ENCODE data around the gene CTNNA2. TPM values are rescaled to one million over a fixed set of nuclear protein-coding genes. Genes with fewer than 3 reads are reported as not detected.

The CTNNA2 gene
- total and polyA plus RNA-seq, 8 donors = 0.08 to 0.56 (median 0.17) TPM; not detected in 2

DNA sequence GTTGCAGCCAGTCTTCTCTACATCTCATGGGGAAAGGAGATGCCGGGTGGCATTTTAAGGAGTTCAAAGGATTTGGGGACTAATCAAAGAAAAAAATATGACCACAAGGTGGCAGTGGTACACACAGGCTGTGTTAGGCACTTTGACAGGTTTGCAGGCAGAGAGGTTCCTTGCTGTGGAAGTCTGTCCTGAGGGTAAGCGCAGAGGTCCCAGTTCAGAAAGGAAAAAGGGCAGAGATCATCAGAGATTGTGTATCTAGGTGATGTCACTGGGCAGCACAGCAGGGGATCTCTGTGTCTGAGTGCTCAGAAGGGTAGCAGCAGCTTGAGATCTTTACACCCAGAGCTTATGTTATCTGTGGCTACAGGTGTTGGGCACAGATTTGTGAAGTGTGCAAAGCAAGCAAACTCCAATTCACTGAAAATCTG lies 560.3 kb downstream of the CTNNA2 start:
- Histone ChIP-seq H3K4me3 (no peak overlapping the region), H3K4me1 (no peaks in the 10 kb centered on the region), H3K27ac (no peak overlapping the region), H3K9me3 (no peaks in the 10 kb centered on the region), H3K36me3 (no peaks in the 10 kb centered on the region), H3K27me3 (no peaks in the 10 kb centered on the region)
- DNase-seq (peak in 2 of 4 donors; percentile 70 to 77), ATAC-seq (peak; percentile 86)
- intact Hi-C loops (cut with DNase I) = loop anchor here in 1 of 2 donors (5.0 kb wide), 1 partner anchor 164 kb away; no protein-coding TSS in a partner anchor
- TF ChIP-seq, protein P1, sequence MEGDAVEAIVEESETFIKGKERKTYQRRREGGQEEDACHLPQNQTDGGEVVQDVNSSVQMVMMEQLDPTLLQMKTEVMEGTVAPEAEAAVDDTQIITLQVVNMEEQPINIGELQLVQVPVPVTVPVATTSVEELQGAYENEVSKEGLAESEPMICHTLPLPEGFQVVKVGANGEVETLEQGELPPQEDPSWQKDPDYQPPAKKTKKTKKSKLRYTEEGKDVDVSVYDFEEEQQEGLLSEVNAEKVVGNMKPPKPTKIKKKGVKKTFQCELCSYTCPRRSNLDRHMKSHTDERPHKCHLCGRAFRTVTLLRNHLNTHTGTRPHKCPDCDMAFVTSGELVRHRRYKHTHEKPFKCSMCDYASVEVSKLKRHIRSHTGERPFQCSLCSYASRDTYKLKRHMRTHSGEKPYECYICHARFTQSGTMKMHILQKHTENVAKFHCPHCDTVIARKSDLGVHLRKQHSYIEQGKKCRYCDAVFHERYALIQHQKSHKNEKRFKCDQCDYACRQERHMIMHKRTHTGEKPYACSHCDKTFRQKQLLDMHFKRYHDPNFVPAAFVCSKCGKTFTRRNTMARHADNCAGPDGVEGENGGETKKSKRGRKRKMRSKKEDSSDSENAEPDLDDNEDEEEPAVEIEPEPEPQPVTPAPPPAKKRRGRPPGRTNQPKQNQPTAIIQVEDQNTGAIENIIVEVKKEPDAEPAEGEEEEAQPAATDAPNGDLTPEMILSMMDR (IDR thresholded peaks at IDR 0.05) = peak; percentile 41 to 59

DNA sequence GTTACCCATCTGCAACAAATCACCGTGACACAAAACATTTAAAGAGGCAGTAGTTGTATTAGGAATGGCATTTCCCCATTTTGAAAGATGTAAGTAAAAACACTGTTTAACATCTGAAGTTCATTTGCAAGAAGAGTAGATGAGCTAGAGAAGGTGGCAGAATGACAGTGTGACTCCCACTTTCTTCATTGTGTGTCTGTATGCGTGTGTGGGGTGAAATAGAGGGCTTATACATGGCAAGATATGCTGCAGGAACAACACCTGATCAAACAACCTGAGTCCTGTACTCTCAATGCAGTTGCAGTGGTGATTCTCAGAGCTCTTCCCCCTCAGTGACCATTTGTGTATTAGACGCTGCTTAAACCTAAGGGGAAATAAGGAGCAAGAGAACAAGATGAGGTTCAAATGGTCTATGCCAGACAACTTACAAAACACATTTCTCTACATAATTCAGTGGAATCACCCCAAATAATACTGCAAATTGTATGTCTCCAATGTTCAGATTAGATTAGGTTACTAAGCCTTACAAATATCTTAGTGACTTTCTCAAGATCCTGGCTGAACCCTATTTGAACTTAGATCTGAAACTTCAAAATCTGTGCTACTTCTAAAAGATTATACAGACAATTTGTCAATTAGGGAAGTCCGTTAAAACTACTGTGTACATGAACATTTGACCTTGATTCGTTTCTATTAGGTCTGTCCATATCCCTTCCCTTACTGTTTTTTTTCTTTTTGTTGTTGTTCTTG lies 561.6 kb downstream of the CTNNA2 start:
- no peaks in the 10 kb centered on the region for H3K9me3 ChIP-seq
- H3K27me3 ChIP-seq = no peaks in the 10 kb centered on the region
- no peaks in the 10 kb centered on the region for H3K4me1 ChIP-seq
- TF ChIP-seq, protein P1 (IDR thresholded peaks at IDR 0.05) = no peak
- intact Hi-C loops (cut with DNase I) = loop anchor here in 1 of 2 donors (5.0 kb wide), 1 partner anchor 163 kb away; no protein-coding TSS in a partner anchor
- ATAC-seq = no peak
- H3K36me3 ChIP-seq = no peaks in the 10 kb centered on the region
- no peak overlapping the region for H3K27ac ChIP-seq
- no peak overlapping the region for H3K4me3 ChIP-seq
- DNase-seq = peak in 1 of 4 donors; percentile 29

DNA sequence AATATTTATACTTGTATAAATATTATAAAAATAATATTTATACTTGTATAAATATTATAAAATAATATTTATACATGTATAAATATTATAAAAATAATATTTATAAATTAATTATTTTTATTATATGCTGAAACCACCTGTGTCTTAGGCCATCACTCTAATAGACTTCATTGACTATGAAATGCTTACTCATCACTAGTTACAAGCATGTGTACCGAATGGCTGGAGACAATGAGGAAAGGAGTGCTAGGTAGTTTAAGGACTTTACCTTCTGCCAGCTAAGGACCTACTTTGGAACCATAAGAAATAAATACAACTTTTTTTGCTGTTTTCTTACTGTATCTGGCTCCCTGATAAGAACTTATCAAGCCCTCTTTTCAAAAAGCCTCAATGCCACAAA lies 562.9 kb downstream of the CTNNA2 start:
- H3K27me3 ChIP-seq = no peaks in the 10 kb centered on the region
- intact Hi-C loops (cut with DNase I) = no loop called here
- no peaks in the 10 kb centered on the region for H3K4me1 ChIP-seq
- H3K36me3 ChIP-seq = no peaks in the 10 kb centered on the region
- H3K27ac ChIP-seq = no peak overlapping the region
- H3K4me3 ChIP-seq = no peak overlapping the region
- H3K9me3 ChIP-seq = no peaks in the 10 kb centered on the region
- DNase-seq (no peak), ATAC-seq (no peak)
- TF ChIP-seq, protein P1 (IDR thresholded peaks at IDR 0.05) = no peak

DNA sequence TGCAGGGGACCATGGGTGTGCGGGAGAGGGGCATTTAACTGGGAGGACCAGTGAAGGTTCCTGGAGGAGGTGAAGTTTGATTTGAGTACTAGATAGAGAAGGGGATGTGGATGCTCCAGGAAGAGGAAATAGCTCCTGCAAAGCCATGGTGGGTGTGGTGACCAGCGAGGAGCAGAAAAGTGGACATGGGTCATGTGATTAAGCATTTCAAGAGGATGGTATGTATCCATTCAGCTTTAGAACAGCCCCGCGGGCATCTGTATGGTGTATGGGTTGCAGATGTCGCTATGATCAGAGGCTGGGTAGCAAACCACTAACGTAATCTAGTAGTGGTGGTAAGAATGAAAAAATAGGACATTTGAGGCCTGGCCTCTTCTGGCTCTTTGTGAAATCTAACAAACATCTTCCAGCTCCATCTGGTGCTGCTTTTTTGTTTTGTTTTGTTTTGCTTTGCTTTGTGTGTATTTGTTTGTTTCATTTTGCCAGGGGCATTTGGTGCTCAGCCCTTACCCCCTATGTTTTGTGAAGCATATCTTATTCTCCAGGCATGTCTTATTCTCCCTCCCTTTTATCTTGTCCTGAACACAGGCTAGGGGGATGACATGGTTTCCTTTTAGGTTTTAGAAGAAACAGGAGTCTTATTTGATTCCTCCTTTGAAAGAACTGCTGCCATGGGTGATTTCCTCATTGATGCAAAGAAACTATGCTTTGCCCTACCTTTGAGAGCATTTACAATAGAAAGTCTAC lies 565.6 kb downstream of the CTNNA2 start:
- Histone ChIP-seq H3K4me3 (no peak overlapping the region), H3K4me1 (no peaks in the 10 kb centered on the region), H3K36me3 (no peaks in the 10 kb centered on the region), H3K27ac (no peak overlapping the region), H3K9me3 (no peaks in the 10 kb centered on the region), H3K27me3 (no peaks in the 10 kb centered on the region)
- intact Hi-C loops (cut with DNase I) = no loop called here
- TF ChIP-seq, protein P1 (IDR thresholded peaks at IDR 0.05) = no peak
- ATAC-seq (no peak), DNase-seq (no peak)

DNA sequence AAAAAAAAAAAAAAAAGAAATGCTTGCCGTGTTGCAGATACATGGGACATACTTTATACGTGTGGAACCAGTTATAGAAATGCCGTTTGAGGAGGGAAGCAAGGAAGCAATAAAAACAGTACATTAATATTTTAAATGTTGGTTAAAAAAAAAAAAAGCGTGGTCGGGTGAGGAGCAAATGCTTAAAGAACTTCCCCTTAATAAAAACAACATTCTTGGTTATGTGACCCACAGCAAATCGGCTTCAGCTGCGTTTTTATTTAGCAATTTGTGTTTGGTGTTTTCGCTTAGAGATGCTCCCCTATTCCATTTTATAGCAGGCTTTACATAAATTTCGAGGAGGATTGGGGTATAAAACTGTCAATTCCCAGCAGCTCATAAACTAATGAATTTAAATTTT lies 568.1 kb downstream of the CTNNA2 start:
- Histone ChIP-seq H3K4me1 (no peaks in the 10 kb centered on the region), H3K4me3 (no peak overlapping the region), H3K27ac (no peak overlapping the region), H3K36me3 (no peaks in the 10 kb centered on the region), H3K27me3 (no peaks in the 10 kb centered on the region), H3K9me3 (no peaks in the 10 kb centered on the region)
- intact Hi-C loops (cut with DNase I) = no loop called here
- TF ChIP-seq, protein P1 (IDR thresholded peaks at IDR 0.05) = no peak
- ATAC-seq (no peak), DNase-seq (no peak)

Data from left lung (tissue), 10 donors.